PC-3 (cell line): Measurements from ENCODE around the gene TMEM174. TPM values are rescaled to one million over a fixed set of nuclear protein-coding genes. Genes with fewer than 3 reads are reported as not detected.
A peak's percentile ranks its signal among the peaks of the same experiment; 100 is the strongest.

Experiments used
- ATAC-seq: fragments of 200-7000 bp; cut with Tn5 transposase; 2 replicates; pipeline ENCODE4 v1.9.1; 2020; ENCODE audit warnings: mild to moderate bottlenecking, moderate library complexity
- BruUV-seq: library from RNA; stranded (reverse); fragments of 400-500 nt; replicated peaks from 2 replicates; lab custom pipeline; 2021; lab: Mats Ljungman, UMichigan
- CTCF ChIA-PET: fragments of 300-600 bp; sonication (Branson Sonifier 250); formaldehyde crosslinking; loops from one replicate; lab custom pipeline; 2022; ENCODE audit warnings: antibody characterized with exemption; lab: Charles Lee
- POLR2A ChIA-PET: fragments of 300-600 bp; sonication (Branson Sonifier 250); formaldehyde crosslinking; loops from one replicate; lab custom pipeline; 2022; ENCODE audit warnings: antibody characterized with exemption; ENCODE audit not compliant: unreplicated experiment; lab: Charles Lee
- DNase-seq: peaks from one replicate; pipeline ENCODE4 v3.0.0-alpha.2; 2015
- H2AFZ ChIP-seq: fragments of 300-600 bp; sonication (generic); 2 replicates; pipeline ENCODE4 v1.6.0; 2016; ENCODE audit warnings: antibody characterized with exemption, low read length
- H3F3A ChIP-seq: fragments of 300-600 bp; sonication (generic); one replicate; pipeline ENCODE4 v1.6.0; 2017; ENCODE audit warnings: antibody characterized with exemption, low read length, control low read depth, mild to moderate bottlenecking; ENCODE audit not compliant: unreplicated experiment
- H3K27ac ChIP-seq: fragments of 300-600 bp; sonication (generic); 2 replicates; pipeline ENCODE4 v1.5.1; 2016; ENCODE audit warnings: mild to moderate bottlenecking, low read length
- H3K27me3 ChIP-seq: fragments of 300-600 bp; sonication (generic); 2 replicates; pipeline ENCODE4 v1.6.1; 2016; ENCODE audit warnings: low read length, mixed read lengths
- H3K36me3 ChIP-seq: fragments of 300-600 bp; sonication (generic); 2 replicates; pipeline ENCODE4 v1.6.1; 2016; ENCODE audit warnings: low read depth, mixed run types, low read length, mixed read lengths
- H3K4me1 ChIP-seq: fragments of 300-600 bp; sonication (generic); 2 replicates; pipeline ENCODE4 v1.5.1; 2016; ENCODE audit warnings: low read length; ENCODE audit not compliant: insufficient read depth
- H3K4me2 ChIP-seq: fragments of 300-600 bp; sonication (generic); 2 replicates; pipeline ENCODE4 v1.6.0; 2016; ENCODE audit warnings: low read length
- H3K4me3 ChIP-seq: fragments of 300-600 bp; sonication (generic); 2 replicates; pipeline ENCODE4 v1.5.1; 2016; ENCODE audit warnings: mild to moderate bottlenecking, low read length, mixed read lengths
- H3K79me2 ChIP-seq: fragments of 300-600 bp; sonication (generic); 2 replicates; pipeline ENCODE4 v1.6.1; 2017; ENCODE audit warnings: low read length, mixed read lengths
- H3K9ac ChIP-seq: fragments of 300-600 bp; sonication (generic); 2 replicates; pipeline ENCODE4 v1.6.0; 2016; ENCODE audit warnings: mild to moderate bottlenecking, low read length
- H3K9me2 ChIP-seq: fragments of 300-600 bp; sonication (generic); replicated peaks from 2 replicates; pipeline ENCODE4 v1.6.1; 2016; ENCODE audit warnings: mixed run types, low read length, mixed read lengths
- H3K9me3 ChIP-seq: fragments of 300-600 bp; sonication (generic); 2 replicates; pipeline ENCODE4 v1.6.1; 2016; ENCODE audit warnings: low read length, mixed read lengths
- H4K20me1 ChIP-seq: fragments of 300-600 bp; sonication (generic); 2 replicates; pipeline ENCODE4 v1.6.1; 2016; ENCODE audit warnings: low read length, mixed read lengths
- CTCF ChIP-seq: fragments of 300-600 bp; sonication (generic); conservative IDR thresholded peaks from 2 replicates; pipeline ENCODE4 v1.5.1; 2017; ENCODE audit warnings: antibody characterized with exemption, low read depth, mild to moderate bottlenecking, low read length
- EZH2 ChIP-seq: fragments of 300-600 bp; sonication (generic); IDR thresholded peaks from one replicate; pipeline ENCODE4 v1.6.1; 2017; ENCODE audit warnings: antibody characterized with exemption, mild to moderate bottlenecking, low read length; ENCODE audit not compliant: unreplicated experiment
- EZH2phosphoT487 ChIP-seq: fragments of 300-600 bp; sonication (generic); IDR thresholded peaks from 2 replicates; pipeline ENCODE4 v1.6.1; 2018; ENCODE audit warnings: mild to moderate bottlenecking, antibody characterized with exemption, low read length, borderline replicate concordance
- intact Hi-C: fragments of 100-400 bp; cut with micrococcal nuclease; formaldehyde crosslinking; loops from 2 replicates; pipeline ENCODE4 v1.9.0; 2023
- total RNA-seq: library from RNA; depleted of rRNA; stranded (reverse); fragments of >200 nt; gene quantifications from 2 replicates; pipeline ENCODE4 v1.2.3, GENCODE V29; 2014

Gene TMEM174
- total RNA-seq, 1 experiment from 2014 or later, result not detected

- ChIA-PET POLR2A (no interaction called here), CTCF (no interaction called here)
- DNase-seq (peak; percentile 20), ATAC-seq (peak; percentile 37; the same call in 1 of the 2 replicates)
- Histone ChIP-seq H3K4me2 (no peak overlapping the region), H3K9me2 (no peaks in the 10 kb centered on the region), H3K79me2 (no peaks in the 10 kb centered on the region), H3K9me3 (no peaks in the 10 kb centered on the region), H4K20me1 (no peaks in the 10 kb centered on the region), H3K4me1 (no peaks in the 10 kb centered on the region), H3K27me3 (no peaks in the 10 kb centered on the region), H3K27ac (no peak overlapping the region), H3K36me3 (no peaks in the 10 kb centered on the region), H2AFZ (no peak overlapping the region), H3K4me3 (no peak overlapping the region), H3K9ac (no peak overlapping the region), H3F3A (no peaks in the 10 kb centered on the region)
- TF ChIP-seq EZH2 (no peak), EZH2phosphoT487 (no peak), CTCF (peak; percentile 29; the same call in 1 of the 2 replicates)
- BruUV-seq, result no TSS peak
- intact Hi-C loops, result no loop called here
Measured at GRCh38 chr5:73152411-73153388, 20.3 kb upstream of the TMEM174 start.

- ATAC-seq (no peak), DNase-seq (no peak)
- no peaks in the 10 kb centered on the region for H3K9me3 ChIP-seq
- CTCF ChIA-PET, result no interaction called here
- no peak overlapping the region for H3K9ac ChIP-seq
- no peak overlapping the region for H3K4me2 ChIP-seq
- H3K27me3 ChIP-seq, result no peaks in the 10 kb centered on the region
- no peak overlapping the region for H2AFZ ChIP-seq
- no peak overlapping the region for H3K27ac ChIP-seq
- BruUV-seq, result no TSS peak
- no peak for TF ChIP-seq EZH2
- TF ChIP-seq EZH2phosphoT487, result no peak
- TF ChIP-seq CTCF, result no peak
- intact Hi-C loops, result no loop called here
- H3K4me3 ChIP-seq, result no peak overlapping the region
- POLR2A ChIA-PET, result no interaction called here
- H3K4me1 ChIP-seq, result no peaks in the 10 kb centered on the region
- no peaks in the 10 kb centered on the region for H3F3A ChIP-seq
- H3K79me2 ChIP-seq, result no peaks in the 10 kb centered on the region
- no peaks in the 10 kb centered on the region for H3K9me2 ChIP-seq
- no peaks in the 10 kb centered on the region for H4K20me1 ChIP-seq
- H3K36me3 ChIP-seq, result no peaks in the 10 kb centered on the region
Measured at GRCh38 chr5:73153513-73153912, 19.5 kb upstream of the TMEM174 start.
